A673 (cell line): ENCODE data around the gene KCNQ2.

ENCODE experiments used
- CTCF ChIP-seq: fragments of 300-800, 200-600 bp; sonication (generic); conservative IDR thresholded peaks from 2 replicates; pipeline ENCODE4 v1.5.1; 2017; ENCODE audit warnings: low read depth, mild to moderate bottlenecking, antibody characterized with exemption, low read length, moderate library complexity, mixed read lengths
- EZH2 ChIP-seq: fragments of 200-600 bp; sonication (generic); IDR thresholded peaks from 2 replicates; pipeline ENCODE4 v1.6.1; 2017; ENCODE audit warnings: borderline replicate concordance, low read depth, mild to moderate bottlenecking, mixed read lengths, antibody characterized with exemption, low read length; ENCODE audit not compliant: poor library complexity, severe bottlenecking

- no peak for TF ChIP-seq CTCF
- no peak for TF ChIP-seq EZH2
Observed at GRCh38 chr20:63502671-63503172, 30.3 kb upstream of the KCNQ2 start.
